ENCODE data around the gene BCL2L1. TPM values are rescaled to one million over a fixed set of nuclear protein-coding genes. Genes with fewer than 3 reads are reported as not detected.

Gene BCL2L1
- total and polyA plus RNA-seq, 2 donors (not counting 3 experiments of a cell fraction or from before 2014, with no cell fraction given), result 78.0 to 101 TPM

DNA sequence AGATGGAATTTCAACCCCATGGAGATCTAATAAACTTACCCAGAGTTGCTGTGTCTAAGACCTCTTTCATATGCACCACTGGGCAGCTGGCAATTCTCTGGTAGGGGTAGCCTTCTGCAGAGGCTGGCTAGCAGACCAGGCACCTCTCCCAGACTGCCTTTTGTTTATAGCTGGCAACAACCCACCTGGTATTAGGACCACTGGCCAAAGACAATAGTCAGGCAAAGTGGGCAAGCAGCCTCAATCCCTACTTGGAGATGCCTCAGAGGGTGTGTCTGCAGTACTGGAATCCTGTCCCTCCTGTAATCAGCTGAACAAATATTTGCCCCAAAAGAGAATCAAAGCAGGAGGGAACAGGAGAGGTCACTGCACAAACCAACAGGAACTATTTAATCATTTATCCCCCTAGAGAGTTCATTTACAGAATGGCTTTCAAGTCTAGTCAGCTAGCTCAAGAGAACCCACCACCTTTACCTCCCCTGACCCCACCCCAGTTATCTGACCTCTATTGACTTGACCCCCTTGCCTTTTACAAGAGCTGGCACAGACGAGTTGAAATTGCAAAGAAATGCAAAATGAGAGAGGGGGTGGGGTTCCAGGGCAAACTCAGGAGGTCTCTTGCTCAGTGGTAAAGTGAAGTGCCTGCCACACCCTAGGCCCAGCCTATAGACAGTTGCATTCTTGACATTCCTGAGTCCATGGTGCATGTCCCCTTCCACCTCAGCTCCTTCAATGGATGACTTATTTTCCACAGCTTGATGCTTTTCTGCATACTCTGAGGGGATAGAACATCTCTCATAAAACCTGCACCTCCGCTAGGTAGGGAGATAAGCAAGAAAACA, 2.8 kb downstream of the BCL2L1 start:
- Histone ChIP-seq H3K36me3 (ENCODE audit: control insufficient read depth in 2 of 2, extremely low read depth in 1 of 2, insufficient read depth in 2 of 2, low read length in 2 of 2) (peaks cover 1 to 2% of the 10 kb centered on the region in 2 experiments), H3K9me3 (replicated peaks; ENCODE audit: control insufficient read depth, insufficient read depth, low read length) (no peaks in the 10 kb centered on the region), H3K4me3 (replicated peaks in 1 of 3; ENCODE audit: insufficient read depth in 1 of 3, low read depth in 1 of 3, low read length in 3 of 3) (peak overlapping the region; percentile 61 to 94 (median 91)), H3K4me2 (ENCODE audit: insufficient read depth, low read length) (peak overlapping the region; percentile 88), H4K20me1 (replicated peaks; ENCODE audit: control insufficient read depth, extremely low read depth, insufficient read depth, low read length) (no peaks in the 10 kb centered on the region), H3K27ac (ENCODE audit: insufficient read depth, low read depth, low read length) (peak overlapping the region; percentile 90), H3K4me1 (ENCODE audit: control insufficient read depth, extremely low read depth, insufficient read depth, low read length) (peaks cover 44% of the 10 kb centered on the region), H3K79me2 (ENCODE audit: control insufficient read depth, insufficient read depth, low read length) (peaks cover 75% of the 10 kb centered on the region), H3K9ac (replicated peaks; ENCODE audit: extremely low read depth, insufficient read depth, low read length) (peak overlapping the region; percentile 84), H3K9me1 (replicated peaks; ENCODE audit: control insufficient read depth, extremely low read depth, insufficient read depth, low read length) (no peaks in the 10 kb centered on the region), H3K27me3 (ENCODE audit: control insufficient read depth in 2 of 2, insufficient read depth in 2 of 2, low read length in 2 of 2) (no peaks in the 10 kb centered on the region), H2AFZ (ENCODE audit: low read depth, low read length) (no peak overlapping the region)
- DNase-seq (ENCODE audit: low read depth, low spot score), result no peak
- dilution Hi-C loops (cut with MboI; ENCODE audit: extremely low pct_ligation_motif_present, low sequenced_read_pairs), result no loop called here
- BruUV-seq (replicated peaks), result TSS peak; percentile 6
- peak; percentile 87 for FAIRE-seq
- TF ChIP-seq POLR2AphosphoS5 (IDR thresholded peaks at IDR 0.05; ENCODE audit: insufficient read depth, low read depth, low read length) (peak; percentile 24), FOS (IDR thresholded peaks at IDR 0.05; ENCODE audit: borderline replicate concordance, insufficient read depth, low read length) (no peak)
- TF ChIP-seq, protein P1, sequence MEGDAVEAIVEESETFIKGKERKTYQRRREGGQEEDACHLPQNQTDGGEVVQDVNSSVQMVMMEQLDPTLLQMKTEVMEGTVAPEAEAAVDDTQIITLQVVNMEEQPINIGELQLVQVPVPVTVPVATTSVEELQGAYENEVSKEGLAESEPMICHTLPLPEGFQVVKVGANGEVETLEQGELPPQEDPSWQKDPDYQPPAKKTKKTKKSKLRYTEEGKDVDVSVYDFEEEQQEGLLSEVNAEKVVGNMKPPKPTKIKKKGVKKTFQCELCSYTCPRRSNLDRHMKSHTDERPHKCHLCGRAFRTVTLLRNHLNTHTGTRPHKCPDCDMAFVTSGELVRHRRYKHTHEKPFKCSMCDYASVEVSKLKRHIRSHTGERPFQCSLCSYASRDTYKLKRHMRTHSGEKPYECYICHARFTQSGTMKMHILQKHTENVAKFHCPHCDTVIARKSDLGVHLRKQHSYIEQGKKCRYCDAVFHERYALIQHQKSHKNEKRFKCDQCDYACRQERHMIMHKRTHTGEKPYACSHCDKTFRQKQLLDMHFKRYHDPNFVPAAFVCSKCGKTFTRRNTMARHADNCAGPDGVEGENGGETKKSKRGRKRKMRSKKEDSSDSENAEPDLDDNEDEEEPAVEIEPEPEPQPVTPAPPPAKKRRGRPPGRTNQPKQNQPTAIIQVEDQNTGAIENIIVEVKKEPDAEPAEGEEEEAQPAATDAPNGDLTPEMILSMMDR (IDR thresholded peaks at IDR 0.05; ENCODE audit: extremely low read depth in 1 of 2, insufficient read depth in 1 of 2, low read depth in 1 of 2, low read length in 2 of 2), result no peak
- intact Hi-C loops (cut with micrococcal nuclease), result no loop called here
- POLR2A ChIA-PET, result interaction anchor here (1.1 to 1.2 kb wide), 2 partner anchors 21 to 58 kb away, joined by 4 to 5 read pairs; no protein-coding TSS in a partner anchor
- CTCF ChIA-PET, result interaction anchor here (0.9 to 10.5 kb wide), 9 partner anchors 11 to 157 kb away, joined by 3 to 658 read pairs (median 8); no protein-coding TSS in a partner anchor

Measured in endothelial cell of umbilical vein (primary cell).